Heart left ventricle (tissue), 16 donors: Measurements from ENCODE around the gene NUTM2B. TPM values are rescaled to one million over a fixed set of nuclear protein-coding genes. Genes with fewer than 3 reads are reported as not detected.
"Not testable (repeated sequence)": the region's sequence is repeated elsewhere in the genome, so short reads cannot be mapped to it uniquely, and the experiment has no call there.

Experiments
- ATAC-seq, 4 donors: fragments of 200-7000 bp; cut with Tn5 transposase; one replicate each; pipeline ENCODE4 v1.9.1; 2020 to 2022; ENCODE audit warnings: moderate library complexity in 4 of 4, mild to moderate bottlenecking in 3 of 4, moderate number of reproducible peaks in 1 of 4
- DNase-seq, 5 donors: peaks; one replicate each; pipeline ENCODE4 v3.0.0-alpha.2; 2020
- H3K27ac ChIP-seq, 12 donors: fragments of 200-600 bp; sonication (generic) in 4 of 12; one replicate each; pipeline versions ENCODE4 v1.5.0 to v1.8.0; 2016 to 2022; ENCODE audit warnings: mild to moderate bottlenecking in 2 of 12
- H3K27me3 ChIP-seq, 9 donors: fragments of 200-600 bp; sonication (generic) in 2 of 9; one replicate each; pipeline versions ENCODE4 v1.5.1 to v1.8.0; 2016 to 2022; ENCODE audit warnings: mild to moderate bottlenecking in 3 of 9
- H3K36me3 ChIP-seq, 9 donors: fragments of 200-600 bp; sonication (generic) in 2 of 9; one replicate each; pipeline versions ENCODE4 v1.5.0 to v1.8.0; 2018 to 2022; ENCODE audit warnings: mild to moderate bottlenecking in 2 of 9
- H3K4me1 ChIP-seq, 12 donors: fragments of 200-600 bp; sonication (generic) in 4 of 12; one replicate each; pipeline versions ENCODE4 v1.5.0 to v1.8.0; 2016 to 2022; ENCODE audit warnings: mild to moderate bottlenecking in 3 of 12
- H3K4me3 ChIP-seq, 12 donors: fragments of 200-600 bp; sonication (generic) in 4 of 12; one replicate each; pipeline versions ENCODE4 v1.5.0 to v1.8.0; 2017 to 2022; ENCODE audit warnings: mild to moderate bottlenecking in 9 of 12, moderate library complexity in 4 of 12
- H3K9me3 ChIP-seq, 12 donors: fragments of 200-600 bp; sonication (generic) in 4 of 12; one replicate each; pipeline versions ENCODE4 v1.5.0 to v1.8.0; 2016 to 2022; ENCODE audit warnings: mild to moderate bottlenecking in 1 of 12
- WGBS, 4 donors: extraction: QIAGEN DNeasy Blood & Tissue Kit in 2 of 4; methylation state at CpG; one replicate each; pipeline versions ENCODE4 v1.1.5 to v1.1.7; 2013 to 2018; 5-methylcytosine and 5-hydroxymethylcytosine counted together
- intact Hi-C, 10 donors: fragments of 100-400 bp; cut with DNase I; formaldehyde crosslinking; loops; one replicate each; pipeline versions ENCODE4 v1.11.1 to v1.14.2; 2022
- long read RNA-seq, 3 donors: library from polyadenylated mRNA; unstranded; transcript quantifications; one replicate each; pipeline ENCODE4 v2.0.0, GENCODE V29; 2020 to 2021
- polyA plus RNA-seq, 2 donors: library from polyadenylated mRNA; stranded (reverse); fragments of 200-250 nt; gene quantifications; one replicate each; pipeline ENCODE4 v1.2.3, GENCODE V29; 2013
- total RNA-seq, 9 donors: library from RNA; depleted of rRNA in 2 of 9; stranded (reverse); fragments of >200 nt in 2 of 9; fragmentation: NEBNext Ultra II Directional in 3 of 9; extraction: Animal tissue kit (Norgen Biotek cat#: 25700) in 3 of 9; gene quantifications; one replicate each; pipeline versions ENCODE4 v1.1.0 to v1.2.4, GENCODE V29; 2016 to 2023
- donor health status: ischemic (EF 13 %, LVEDD 7.1; RV severe dilation, severe dysfunction).
- donor health status: healthy with polysubstance abuse.
- donor health status: DM: no; HTN: yes; CAD: no.
- donor health status: DM: no; HTN: no; CAD: no.
- donor health status: ischemic (EF 25% LVEDD 6.9; RV normal size, moderate dysfunction).
- donor health status: ischemic (EF 25% LVEDD 5.7; RV mildly dilated, moderate dysfunction).
- donor health status: healthy.
- donor health status: DM: yes; HTN: yes; CAD: no.
- donor health status: ischemic (EF 35%, LVEDD 5.7; RV mildly dilated, moderate dysfunction).
- donor health status: nonischemic (EF 11% LVEDD 7.7; RV severe dilation, severe dysfunction).
- donor health status: DM: yes; HTN: yes; CAD: no.
- donor health status: PGD.
- donor health status: ischemic (EF 29% LVEDD 5.4; RV normal size, mild dysfunction).
- donor health status: nonischemic (EF 23%, LVEDD 6.1; RV moderate dilation, normal function).

Gene NUTM2B, protein sequence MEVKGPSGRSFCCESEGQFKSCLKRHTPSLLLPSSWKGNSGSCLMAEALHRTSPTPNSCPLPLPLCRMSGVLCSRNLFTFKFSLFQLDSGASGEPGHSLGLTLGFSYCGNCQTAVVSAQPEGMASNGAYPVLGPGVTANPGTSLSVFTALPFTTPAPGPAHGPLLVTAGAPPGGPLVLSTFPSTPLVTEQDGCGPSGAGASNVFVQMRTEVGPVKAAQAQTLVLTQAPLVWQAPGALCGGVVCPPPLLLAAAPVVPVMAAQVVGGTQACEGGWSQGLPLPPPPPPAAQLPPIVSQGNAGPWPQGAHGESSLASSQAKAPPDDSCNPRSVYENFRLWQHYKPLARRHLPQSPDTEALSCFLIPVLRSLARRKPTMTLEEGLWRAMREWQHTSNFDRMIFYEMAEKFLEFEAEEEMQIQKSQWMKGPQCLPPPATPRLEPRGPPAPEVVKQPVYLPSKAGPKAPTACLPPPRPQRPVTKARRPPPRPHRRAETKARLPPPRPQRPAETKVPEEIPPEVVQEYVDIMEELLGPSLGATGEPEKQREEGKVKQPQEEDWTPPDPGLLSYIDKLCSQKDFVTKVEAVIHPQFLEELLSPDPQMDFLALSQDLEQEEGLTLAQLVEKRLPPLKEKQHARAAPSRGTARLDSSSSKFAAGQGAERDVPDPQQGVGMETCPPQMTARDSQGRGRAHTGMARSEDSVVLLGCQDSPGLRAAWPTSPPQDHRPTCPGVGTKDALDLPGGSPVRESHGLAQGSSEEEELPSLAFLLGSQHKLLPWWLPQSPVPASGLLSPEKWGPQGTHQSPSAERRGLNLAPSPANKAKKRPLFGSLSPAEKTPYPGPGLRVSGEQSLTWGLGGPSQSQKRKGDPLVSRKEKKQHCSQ
- total RNA-seq = 1 to 10 TPM in 3 of 9 donors, under 1 TPM in 6; 0.36 to 1.5 (median 0.83) TPM
- 1 to 10 TPM in 1 of 2 donors, under 1 TPM in 1; 0.01 to 1.8 TPM for polyA plus RNA-seq
- long read RNA-seq, donor 1 = 0 reads
- long read RNA-seq, donor 2 = 0 reads
- long read RNA-seq, donor 3 = 0 reads

DNA sequence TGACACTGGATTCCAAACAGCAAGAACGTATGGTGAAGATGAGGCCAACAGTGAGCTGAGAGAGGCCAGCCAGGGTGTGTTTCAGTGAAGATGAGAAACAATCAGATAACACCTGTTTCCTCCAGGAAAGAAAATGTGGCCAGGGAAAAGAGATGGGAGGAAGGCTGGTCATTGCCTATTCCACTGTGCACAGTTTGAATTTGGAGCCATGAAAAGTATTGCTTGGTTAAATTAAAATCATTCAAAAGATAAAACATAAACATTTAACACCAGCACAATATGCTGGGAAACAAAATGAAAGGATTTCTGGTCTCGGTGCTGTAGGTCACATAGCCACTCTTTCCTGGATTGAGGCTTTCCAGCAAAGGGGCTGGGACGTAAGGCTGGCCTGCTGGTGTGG lies at the start of gene NUTM2B:
Gene NUTM2B (plus strand): TSS at position 301 of the 400 bp plus-strand sequence. CDS start 383 bp downstream, outside the sequence.
- H3K4me1 ChIP-seq, H3K27ac ChIP-seq, ATAC-seq, intact Hi-C loops, DNase-seq, H3K27me3 ChIP-seq, H3K36me3 ChIP-seq, H3K4me3 ChIP-seq, H3K9me3 ChIP-seq: not testable (repeated sequence)
- WGBS, 4 donors = 67 to 92% methylated on average over 1 of the region's 3 CpGs; no CpG with 5 or more reads in 2 of the 4 donors

DNA sequence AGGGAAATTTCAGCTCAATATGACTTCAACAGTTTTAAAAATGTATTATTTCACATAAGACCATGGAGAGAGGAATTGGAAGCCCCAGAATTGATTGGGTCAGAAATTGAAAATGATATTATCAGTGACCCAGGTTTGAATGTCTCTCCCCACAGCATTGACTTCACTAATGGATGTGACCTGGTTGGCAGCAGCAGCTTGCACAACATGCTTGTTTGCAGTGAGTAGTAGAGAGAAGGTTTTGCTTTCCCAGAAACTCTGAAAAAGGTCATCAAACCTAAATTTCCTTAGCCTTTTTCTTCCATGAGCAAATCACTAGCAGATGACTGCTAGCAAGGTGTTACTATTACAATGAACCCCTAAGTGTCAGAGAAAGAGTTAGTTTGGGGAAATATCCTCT lies 39.7 kb upstream of the NUTM2B start:
- H3K4me1 ChIP-seq, ATAC-seq, H3K27ac ChIP-seq, intact Hi-C loops, H3K27me3 ChIP-seq, H3K36me3 ChIP-seq, DNase-seq, H3K4me3 ChIP-seq, H3K9me3 ChIP-seq: not testable (repeated sequence)

DNA sequence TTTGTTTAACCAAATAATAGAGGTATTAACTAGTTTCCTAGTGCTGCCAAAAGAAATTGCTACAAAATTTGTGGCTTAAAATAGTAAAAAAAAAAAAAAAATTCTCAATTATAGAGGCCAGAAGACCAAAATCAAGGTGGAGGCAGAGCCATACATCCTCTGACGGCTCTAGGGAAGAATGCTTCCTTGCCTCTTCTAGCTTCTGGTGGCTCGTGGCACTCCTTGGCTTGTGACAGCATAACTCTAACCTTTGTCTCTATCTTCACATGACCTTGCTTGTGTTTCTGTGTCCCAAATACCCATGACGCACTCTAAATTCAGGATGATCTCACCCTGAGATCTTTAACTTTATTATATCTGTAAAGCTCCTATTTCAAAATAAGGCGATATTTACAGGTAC lies 38.3 kb upstream of the NUTM2B start:
- H3K27me3 ChIP-seq, intact Hi-C loops, ATAC-seq, H3K4me1 ChIP-seq, H3K36me3 ChIP-seq, H3K27ac ChIP-seq, DNase-seq, H3K9me3 ChIP-seq, H3K4me3 ChIP-seq: not testable (repeated sequence)
- 44 to 94% (median 70%) methylated on average over 3 to 4 of the region's 4 CpGs for WGBS, 4 donors

DNA sequence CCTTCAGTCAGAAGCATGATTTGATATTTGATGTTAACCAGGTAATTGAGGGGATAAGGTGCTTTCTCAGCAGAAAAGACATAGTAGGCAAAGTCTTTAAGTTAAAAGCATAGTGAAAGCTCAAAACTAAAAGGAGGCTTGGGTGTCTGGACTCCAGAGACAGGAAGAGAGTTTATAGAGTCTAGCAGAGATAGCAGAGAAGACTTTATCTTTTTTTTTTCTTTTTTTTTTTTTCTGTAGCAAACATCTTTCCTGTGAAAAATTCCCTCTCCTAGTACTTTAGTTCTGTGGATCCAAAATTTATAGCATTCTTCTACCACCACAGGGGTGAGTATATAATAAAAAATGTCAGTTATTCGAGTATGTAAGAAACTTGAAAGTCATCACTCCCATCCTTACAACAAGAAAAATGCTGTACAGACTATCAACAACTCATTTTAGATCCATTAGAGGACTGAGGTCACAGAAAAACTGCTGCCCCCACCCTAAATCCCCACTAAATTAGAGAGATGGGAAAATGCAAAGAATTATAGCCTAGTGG lies 33.7 kb upstream of the NUTM2B start:
- H3K27ac ChIP-seq, ATAC-seq, H3K4me1 ChIP-seq, H3K36me3 ChIP-seq, H3K4me3 ChIP-seq, intact Hi-C loops, H3K9me3 ChIP-seq, H3K27me3 ChIP-seq, DNase-seq: not testable (repeated sequence)
- 73 to 75% (median 73%) methylated on average over 1 of the region's 1 CpG; no CpG with 5 or more reads in 1 of the 4 donors for WGBS, 4 donors

DNA sequence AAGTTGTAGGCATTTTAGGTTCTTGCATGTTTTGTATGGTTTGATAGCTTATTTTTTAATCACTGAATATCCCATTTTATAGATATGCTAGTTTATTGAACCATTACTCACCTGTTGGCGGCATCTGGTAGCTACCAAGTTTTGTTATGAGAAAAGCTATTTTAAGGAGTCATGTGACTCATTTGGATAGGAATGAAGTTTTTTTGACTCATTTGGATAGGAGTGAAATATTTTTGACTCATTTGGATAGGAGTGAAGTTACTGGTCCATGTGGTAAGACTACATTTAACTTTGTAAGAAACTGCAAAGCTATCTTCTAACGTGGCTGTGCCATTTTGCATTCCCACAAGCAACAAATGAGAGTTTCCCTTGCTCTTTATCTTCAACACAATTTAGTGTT lies 28.1 kb upstream of the NUTM2B start:
- H3K27ac ChIP-seq, H3K4me3 ChIP-seq, H3K27me3 ChIP-seq, H3K9me3 ChIP-seq, ATAC-seq, intact Hi-C loops, H3K36me3 ChIP-seq, H3K4me1 ChIP-seq, DNase-seq: not testable (repeated sequence)
- 70 to 88% (median 81%) methylated on average over 2 of the region's 2 CpGs for WGBS, 4 donors

DNA sequence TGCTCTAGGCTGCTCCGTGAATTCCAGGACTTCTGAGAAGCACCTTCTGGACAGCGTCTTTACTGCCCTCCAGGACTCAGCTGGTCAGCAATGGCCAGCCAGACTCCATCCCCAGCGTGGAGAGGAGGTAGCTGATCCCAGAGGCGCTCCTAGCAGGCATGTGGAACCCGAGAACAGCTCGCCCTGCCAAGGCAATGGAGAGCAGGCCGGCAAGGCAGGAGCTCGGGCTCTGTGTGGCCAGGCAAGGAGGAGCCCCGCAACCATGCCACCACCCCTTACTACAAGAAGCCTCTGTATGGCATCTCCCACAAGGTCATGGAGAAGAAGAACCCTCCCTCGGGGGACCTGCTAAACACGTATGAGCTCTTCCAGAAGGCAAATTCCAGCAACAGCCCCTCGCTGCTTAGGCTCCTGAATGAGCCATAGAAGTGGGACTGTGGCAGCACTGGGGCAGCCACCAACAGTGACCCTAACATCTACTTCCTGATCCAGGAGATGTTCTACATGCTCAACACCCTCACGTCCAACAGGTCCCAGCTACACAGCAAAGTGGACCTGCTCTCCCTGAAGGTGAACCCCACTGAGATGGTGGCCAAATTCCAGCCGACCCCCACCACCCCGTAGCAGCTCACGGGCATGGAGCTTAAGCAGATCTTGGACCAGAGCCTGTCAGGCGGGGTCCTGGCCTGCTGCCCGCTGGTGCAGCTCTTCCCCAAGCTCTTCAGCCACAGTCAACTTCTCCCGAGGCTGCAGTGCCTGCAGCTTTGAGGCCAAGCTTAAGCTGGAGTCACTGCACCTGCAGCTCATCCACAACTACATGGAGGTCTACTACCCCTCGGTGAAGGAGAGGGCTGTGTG lies 19.8 kb upstream of the NUTM2B start:
- H3K36me3 ChIP-seq = peaks cover 0 to 22% (median 4%) of the 10 kb centered on the region in 9 donors
- peak in 2 of 4 donors; percentile 18 to 22 for ATAC-seq
- DNase-seq, H3K4me3 ChIP-seq, H3K4me1 ChIP-seq, H3K27ac ChIP-seq, H3K9me3 ChIP-seq, intact Hi-C loops, H3K27me3 ChIP-seq: not testable (repeated sequence)
- 77 to 98% (median 88%) methylated on average over 10 to 20 of the region's 20 CpGs for WGBS, 4 donors

DNA sequence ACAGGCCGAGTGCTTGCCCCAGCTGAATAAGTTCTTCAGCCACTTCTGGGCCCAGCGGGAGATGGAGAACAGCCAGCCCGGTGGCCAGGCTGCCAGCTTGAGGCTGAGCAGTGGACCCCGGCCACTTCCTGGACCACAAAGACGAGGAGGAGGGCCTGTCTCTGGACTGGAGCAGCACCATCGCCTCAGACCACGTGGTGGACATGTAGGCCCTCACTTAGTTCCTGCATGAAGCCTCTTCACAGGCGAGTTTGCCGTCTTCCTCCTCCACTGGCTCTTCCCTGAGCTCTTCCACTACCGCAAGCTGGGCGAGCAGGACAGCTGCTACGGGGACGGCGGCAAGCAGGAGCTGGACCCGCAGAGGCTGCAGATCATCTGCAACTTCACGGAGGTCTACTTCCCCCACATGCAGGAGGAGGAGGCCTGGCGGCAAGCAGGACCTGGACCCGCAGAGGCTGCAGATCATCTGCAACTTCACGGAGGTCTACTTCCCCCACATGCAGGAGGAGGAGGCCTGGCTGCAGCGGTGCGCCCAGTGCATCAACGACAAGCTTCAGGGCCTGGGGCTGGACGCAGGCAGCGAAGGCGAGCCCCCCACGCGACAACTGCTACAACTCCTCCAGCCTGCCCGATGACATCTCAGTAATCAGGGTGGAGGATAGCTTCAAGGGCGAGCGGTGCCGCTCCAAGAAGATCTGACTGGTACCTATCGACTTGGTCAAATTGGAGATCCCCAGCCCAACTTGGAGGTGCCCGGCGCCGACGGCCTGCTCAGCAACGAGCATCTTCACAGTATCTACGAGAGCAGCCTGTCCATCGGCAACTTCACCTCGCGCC lies 18.9 kb upstream of the NUTM2B start:
- 74 to 98% (median 96%) methylated on average over 13 to 41 of the region's 41 CpGs for WGBS, 4 donors
- H3K9me3 ChIP-seq, DNase-seq, H3K4me3 ChIP-seq, intact Hi-C loops, H3K4me1 ChIP-seq, H3K27me3 ChIP-seq, H3K27ac ChIP-seq, ATAC-seq: not testable (repeated sequence)
- peaks cover 0 to 22% (median 4%) of the 10 kb centered on the region in 9 donors for H3K36me3 ChIP-seq
